GM10847 (cell line): ENCODE measurements around the gene PRKG1.

ENCODE experiments used
- POLR2A ChIP-seq: IDR thresholded peaks from 2 replicates; pipeline ENCODE4 v1.6.1; 2011; ENCODE audit not compliant: insufficient read length; ENCODE audit errors: extremely low read depth

The PRKG1 gene

GRCh38 chr10:51215951-51216834 is 141.9 kb downstream of the PRKG1 start:
- TF ChIP-seq POLR2A: no peak

GRCh38 chr10:51217505-51217904 is 143.2 kb downstream of the PRKG1 start:
- no peak for TF ChIP-seq POLR2A

GRCh38 chr10:51224671-51225161 is 150.4 kb downstream of the PRKG1 start:
- no peak for TF ChIP-seq POLR2A

GRCh38 chr10:51227897-51228713 is 153.8 kb downstream of the PRKG1 start:
- no peak for TF ChIP-seq POLR2A

DNA sequence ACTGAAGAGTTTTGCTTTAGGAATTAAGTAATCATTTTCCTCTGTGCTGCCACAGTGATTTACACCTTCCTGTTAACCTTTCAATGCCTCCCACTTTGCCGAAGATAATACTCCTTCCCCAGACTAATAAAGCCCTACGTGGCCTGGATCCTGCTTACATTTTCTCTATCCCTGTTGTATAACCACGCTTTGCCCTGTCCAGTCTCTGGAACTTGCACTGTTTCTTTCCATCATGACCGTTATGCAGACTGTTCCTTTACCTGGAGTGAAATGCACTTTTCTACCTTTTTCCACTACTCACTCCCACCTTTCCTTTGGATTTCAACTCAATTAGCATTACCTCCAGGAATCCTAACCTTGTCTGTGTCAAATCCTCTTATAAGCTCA is 154.4 kb downstream of the PRKG1 start:
- TF ChIP-seq POLR2A: no peak

GRCh38 chr10:51230887-51231585 is 156.7 kb downstream of the PRKG1 start:
- TF ChIP-seq POLR2A: no peak

GRCh38 chr10:51231754-51232153 is 157.5 kb downstream of the PRKG1 start:
- no peak for TF ChIP-seq POLR2A

- TF ChIP-seq POLR2A: no peak
These were observed 159.2 kb downstream of the PRKG1 start for GRCh38 chr10:51233337-51234100.

DNA sequence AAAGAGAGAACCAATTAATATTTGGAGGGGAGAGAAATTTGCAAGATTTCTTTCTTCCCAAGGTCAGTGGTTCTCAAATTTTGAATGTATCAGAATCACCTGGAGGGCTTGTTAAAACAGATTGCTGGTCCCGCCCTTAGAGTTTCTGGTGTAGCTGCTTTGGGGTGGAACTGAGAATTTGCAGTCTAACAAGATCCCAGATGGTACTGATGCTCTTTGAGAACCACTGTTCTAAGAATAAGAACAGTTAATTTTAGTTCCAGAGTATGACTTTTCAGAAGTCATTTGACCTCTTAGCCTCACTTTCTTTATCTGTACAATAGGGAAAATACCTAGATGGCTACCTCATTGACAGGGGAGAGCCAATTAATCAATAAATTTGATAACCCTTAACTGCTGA is 161.6 kb downstream of the PRKG1 start:
- TF ChIP-seq POLR2A: no peak

DNA sequence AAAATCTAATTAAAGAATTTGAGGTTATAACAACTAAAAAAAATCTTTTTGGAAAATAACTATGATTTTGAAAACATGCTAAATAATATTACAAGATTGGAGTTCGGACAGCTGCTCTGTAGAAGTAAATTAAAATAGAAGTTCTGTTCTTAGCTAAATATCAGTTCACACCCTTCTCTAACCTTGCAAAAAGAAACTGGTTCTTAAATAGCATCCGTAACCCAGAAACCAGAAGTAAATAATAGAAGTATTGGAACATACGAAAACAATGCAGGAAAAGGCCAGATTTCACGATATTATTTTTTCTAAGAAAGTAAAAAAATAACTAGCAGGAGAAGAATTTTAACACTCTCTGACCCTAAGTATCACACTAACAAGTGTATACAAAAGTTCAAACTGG is 164.7 kb downstream of the PRKG1 start:
- no peak for TF ChIP-seq POLR2A

DNA sequence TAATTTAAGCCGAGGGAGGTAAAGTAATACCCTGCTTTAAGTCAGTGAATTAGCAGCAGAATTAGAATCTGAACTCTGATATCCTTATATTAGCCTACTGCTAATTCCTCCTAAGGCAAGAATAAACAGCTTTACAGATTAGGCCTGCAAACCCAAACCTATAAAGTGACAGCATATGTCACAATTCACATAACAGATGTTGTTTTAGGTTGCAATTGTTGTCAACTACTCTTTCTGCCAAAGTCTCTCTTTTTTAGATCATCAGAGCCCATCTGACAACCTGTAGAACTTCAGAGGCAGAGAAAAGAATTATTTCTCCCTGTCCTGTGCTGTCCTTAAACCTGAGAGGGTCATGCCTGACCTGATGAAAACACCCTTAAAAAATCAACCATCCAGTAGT is 167.2 kb downstream of the PRKG1 start:
- TF ChIP-seq POLR2A: no peak

DNA sequence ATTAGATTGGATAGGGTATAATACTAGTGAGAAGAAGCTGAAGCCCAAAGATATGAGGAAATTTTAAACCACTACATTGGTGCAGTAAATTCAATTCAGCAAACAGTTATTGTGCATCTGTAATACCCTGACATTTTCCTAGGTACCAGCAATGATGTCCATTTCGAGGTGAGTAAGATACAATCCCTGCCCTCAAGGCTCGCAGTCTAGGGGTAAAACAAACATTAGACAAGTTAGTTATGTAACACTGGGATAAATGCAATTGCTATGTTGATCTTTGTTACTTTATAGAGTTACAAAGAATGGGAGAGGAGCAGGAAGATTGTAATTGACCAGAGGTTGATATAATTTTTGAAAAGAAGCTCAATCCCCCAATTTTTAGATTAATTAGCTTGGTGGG is 168.1 kb downstream of the PRKG1 start:
- no peak for TF ChIP-seq POLR2A

GRCh38 chr10:51244309-51244708 is 170.0 kb downstream of the PRKG1 start:
- no peak for TF ChIP-seq POLR2A

- no peak for TF ChIP-seq POLR2A
These were observed 170.6 kb downstream of the PRKG1 start for GRCh38 chr10:51244748-51245490.
